IgD-negative memory B cell (primary cell): ENCODE measurements around the gene KRT77. TPM values are rescaled to one million over a fixed set of nuclear protein-coding genes. Genes with fewer than 3 reads are reported as not detected.

Experiments used
- H3K27ac Mint-ChIP-seq, 3 donors: one replicate each; pipeline ENCODE4 v1.8.0; 2020 to 2022; ENCODE audit warnings: mild to moderate bottlenecking in 3 of 3, mixed read lengths in 3 of 3, moderate library complexity in 1 of 3
- H3K27me3 Mint-ChIP-seq: one replicate; pipeline ENCODE4 v1.8.0; 2021; ENCODE audit warnings: mixed read lengths
- H3K36me3 Mint-ChIP-seq: one replicate; pipeline ENCODE4 v1.8.0; 2020; ENCODE audit warnings: mild to moderate bottlenecking, mixed read lengths
- H3K4me1 Mint-ChIP-seq, 3 donors: one replicate each; pipeline ENCODE4 v1.8.0; 2020 to 2022; ENCODE audit warnings: mixed read lengths in 3 of 3, mild to moderate bottlenecking in 1 of 3
- H3K4me3 Mint-ChIP-seq, 4 donors: one replicate each; pipeline ENCODE4 v1.8.0; 2020 to 2022; ENCODE audit warnings: mild to moderate bottlenecking in 4 of 4, mixed read lengths in 4 of 4, moderate library complexity in 3 of 4
- H3K9me3 Mint-ChIP-seq, 3 donors: one replicate each; pipeline ENCODE4 v1.8.0; 2020 to 2021; ENCODE audit warnings: mixed read lengths in 3 of 3, mild to moderate bottlenecking in 1 of 3
- polyA plus RNA-seq: library from polyadenylated mRNA; unstranded; fragments of 300-500 nt; fragmentation: Illumina TruSeq; gene quantifications from one replicate; pipeline ENCODE4 v1.2.3, GENCODE V29; 2021

Gene KRT77
- polyA plus RNA-seq, 1 donor from 2014 or later = not detected

GRCh38 chr12:52691076-52691840, 12.1 kb downstream of the KRT77 start:
- peaks cover 0 to 10% (median 9%) of the 10 kb centered on the region in 3 donors for H3K4me1 Mint-ChIP-seq
- H3K36me3 Mint-ChIP-seq = peaks cover 6% of the 10 kb centered on the region
- H3K9me3 Mint-ChIP-seq = no peaks in the 10 kb centered on the region
- peaks cover 34% of the 10 kb centered on the region for H3K27me3 Mint-ChIP-seq
- no peak overlapping the region for H3K27ac Mint-ChIP-seq
- H3K4me3 Mint-ChIP-seq = peak overlapping the region; percentile 31 to 91 (median 84)

DNA sequence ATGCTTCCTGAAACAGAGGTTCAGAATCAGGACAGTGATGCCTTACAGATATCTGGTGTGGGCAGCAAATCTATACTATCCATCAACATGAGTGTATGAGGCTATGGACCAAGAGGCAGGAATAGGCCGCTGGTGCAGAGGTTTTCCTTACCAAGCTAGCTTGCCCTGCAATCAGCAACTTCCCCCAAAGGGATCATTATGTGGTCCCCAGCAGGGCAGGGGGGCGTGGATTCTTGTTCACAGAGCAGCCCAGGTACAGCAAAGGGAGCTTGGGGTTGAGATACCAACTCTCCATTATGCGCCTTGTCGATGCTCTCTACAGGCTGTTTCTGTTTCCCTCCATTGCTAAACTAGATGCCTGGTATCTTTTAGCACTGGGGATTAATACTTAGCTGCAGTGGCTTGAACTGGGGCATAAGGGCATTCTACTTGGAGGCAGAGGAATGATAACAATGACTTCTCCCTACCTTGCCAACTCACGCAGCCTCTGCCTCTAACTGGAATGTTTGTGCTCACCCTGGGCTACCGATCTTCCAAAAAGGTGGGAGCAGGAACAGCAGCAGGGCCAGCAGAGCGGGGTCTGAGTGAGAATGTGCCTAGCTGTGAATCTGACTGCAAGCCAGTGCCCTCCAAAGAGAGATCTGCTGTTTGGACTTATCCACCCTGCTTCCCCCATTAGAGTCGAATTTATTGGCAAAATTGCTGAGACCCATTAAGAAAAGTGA, 12.8 kb downstream of the KRT77 start:
- H3K27me3 Mint-ChIP-seq = peaks cover 34% of the 10 kb centered on the region
- peaks cover 6% of the 10 kb centered on the region for H3K36me3 Mint-ChIP-seq
- no peaks in the 10 kb centered on the region for H3K9me3 Mint-ChIP-seq
- H3K4me1 Mint-ChIP-seq = peaks cover 0 to 10% (median 9%) of the 10 kb centered on the region in 3 donors
- H3K4me3 Mint-ChIP-seq = peak overlapping the region; percentile 31 to 91 (median 84)
- H3K27ac Mint-ChIP-seq = no peak overlapping the region

- peaks cover 6% of the 10 kb centered on the region for H3K36me3 Mint-ChIP-seq
- H3K4me1 Mint-ChIP-seq = peaks cover 0 to 10% (median 9%) of the 10 kb centered on the region in 3 donors
- peak overlapping the region in 2 of 4 donors; percentile 16 to 91 for H3K4me3 Mint-ChIP-seq
- H3K27ac Mint-ChIP-seq = no peak overlapping the region
- peaks cover 36% of the 10 kb centered on the region for H3K27me3 Mint-ChIP-seq
- no peaks in the 10 kb centered on the region for H3K9me3 Mint-ChIP-seq
These were observed 13.4 kb downstream of the KRT77 start for GRCh38 chr12:52689936-52690335.

GRCh38 chr12:52689239-52689638, 14.1 kb downstream of the KRT77 start:
- Mint-ChIP-seq H3K4me1 (peaks cover 0 to 10% (median 9%) of the 10 kb centered on the region in 3 donors), H3K9me3 (no peaks in the 10 kb centered on the region), H3K27ac (no peak overlapping the region), H3K36me3 (peaks cover 7% of the 10 kb centered on the region), H3K4me3 (no peak overlapping the region), H3K27me3 (peaks cover 35% of the 10 kb centered on the region)

GRCh38 chr12:52688481-52688880, 14.8 kb downstream of the KRT77 start:
- peaks cover 0 to 10% (median 9%) of the 10 kb centered on the region in 3 donors for H3K4me1 Mint-ChIP-seq
- H3K9me3 Mint-ChIP-seq = no peaks in the 10 kb centered on the region
- no peak overlapping the region for H3K27ac Mint-ChIP-seq
- peaks cover 35% of the 10 kb centered on the region for H3K27me3 Mint-ChIP-seq
- H3K36me3 Mint-ChIP-seq = peaks cover 8% of the 10 kb centered on the region
- H3K4me3 Mint-ChIP-seq = no peak overlapping the region

DNA sequence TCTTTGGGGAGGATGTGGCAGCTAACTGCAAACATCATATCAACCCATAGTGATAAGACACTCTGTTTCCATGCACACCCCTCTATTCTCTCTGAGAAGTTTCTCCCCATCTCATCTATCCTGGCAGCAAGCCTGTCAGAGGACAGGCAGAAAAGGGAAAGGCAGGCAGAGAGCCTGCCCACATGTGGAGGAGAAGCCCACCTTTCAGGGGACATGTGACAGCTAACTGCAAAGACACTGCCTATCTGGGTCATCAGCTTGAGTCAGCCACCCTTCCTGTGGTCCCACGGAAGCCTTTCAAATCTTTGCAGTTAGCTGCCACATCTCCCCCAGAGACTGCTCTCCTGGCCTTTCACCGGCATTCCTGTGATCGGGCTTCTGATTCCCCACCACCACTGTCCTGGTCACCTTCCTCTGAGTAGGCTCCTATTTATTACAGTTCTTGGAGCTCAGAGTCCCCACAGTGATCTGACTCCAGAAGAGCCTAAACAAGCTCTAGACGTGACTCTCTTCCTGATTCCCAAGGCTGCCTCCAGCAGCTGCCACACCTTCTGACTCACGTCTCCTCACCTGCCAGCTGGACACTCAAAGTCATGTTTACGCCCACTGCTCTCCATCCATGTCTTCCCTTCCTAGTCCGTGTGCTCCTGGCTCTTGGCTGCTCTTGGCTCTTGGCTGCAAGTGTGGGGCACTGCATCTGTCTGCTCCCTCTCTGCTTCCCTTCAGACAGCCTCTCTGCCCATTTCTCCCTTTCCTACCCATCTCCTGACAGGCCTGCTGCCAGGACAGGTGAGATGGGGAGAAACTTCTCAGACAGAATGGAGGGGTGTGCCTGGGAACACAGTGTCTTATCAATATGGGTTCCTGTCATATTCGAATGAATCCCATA, 15.6 kb downstream of the KRT77 start:
- Mint-ChIP-seq H3K4me3 (no peak overlapping the region), H3K27me3 (peaks cover 31% of the 10 kb centered on the region), H3K4me1 (peaks cover 0 to 9% (median 8%) of the 10 kb centered on the region in 3 donors), H3K36me3 (peaks cover 3% of the 10 kb centered on the region), H3K9me3 (no peaks in the 10 kb centered on the region), H3K27ac (no peak overlapping the region)

DNA sequence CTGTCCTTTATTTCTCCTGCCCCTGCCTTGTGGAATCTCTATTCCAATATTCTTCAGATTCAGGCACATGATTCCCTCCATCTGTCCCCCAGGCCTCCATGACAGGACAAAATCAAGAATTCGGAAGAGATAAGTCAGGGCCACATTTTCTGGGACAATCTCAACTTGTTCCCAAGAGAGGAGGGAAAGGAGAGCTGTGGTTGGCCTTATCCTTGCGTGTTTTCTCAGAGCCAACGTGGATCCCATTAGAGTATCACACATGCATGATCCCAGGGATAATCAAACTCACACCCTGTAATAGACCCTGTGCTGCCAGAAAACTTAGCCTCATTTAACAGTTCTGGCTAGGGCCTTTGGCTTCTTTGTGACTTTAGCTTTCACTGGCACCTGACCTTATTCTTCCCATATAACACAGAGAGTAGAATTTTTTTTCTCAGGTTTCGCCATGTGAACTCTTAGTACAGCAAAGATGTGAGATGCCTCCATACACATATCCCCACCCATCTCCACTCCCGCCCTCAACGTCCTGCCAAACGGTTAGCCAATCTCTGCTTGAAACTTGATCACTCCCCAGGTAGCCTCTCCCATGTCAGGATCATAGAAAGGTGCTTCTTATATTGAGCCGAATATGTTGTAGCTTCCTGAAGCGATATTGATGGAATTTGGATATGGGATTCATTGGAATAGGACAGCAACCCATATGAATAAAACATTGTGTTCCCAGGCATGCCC, 16.4 kb downstream of the KRT77 start:
- Mint-ChIP-seq H3K4me3 (no peak overlapping the region), H3K36me3 (peaks cover 3% of the 10 kb centered on the region), H3K9me3 (no peaks in the 10 kb centered on the region), H3K4me1 (peaks cover 0 to 9% (median 7%) of the 10 kb centered on the region in 3 donors), H3K27ac (no peak overlapping the region), H3K27me3 (peaks cover 27% of the 10 kb centered on the region)

DNA sequence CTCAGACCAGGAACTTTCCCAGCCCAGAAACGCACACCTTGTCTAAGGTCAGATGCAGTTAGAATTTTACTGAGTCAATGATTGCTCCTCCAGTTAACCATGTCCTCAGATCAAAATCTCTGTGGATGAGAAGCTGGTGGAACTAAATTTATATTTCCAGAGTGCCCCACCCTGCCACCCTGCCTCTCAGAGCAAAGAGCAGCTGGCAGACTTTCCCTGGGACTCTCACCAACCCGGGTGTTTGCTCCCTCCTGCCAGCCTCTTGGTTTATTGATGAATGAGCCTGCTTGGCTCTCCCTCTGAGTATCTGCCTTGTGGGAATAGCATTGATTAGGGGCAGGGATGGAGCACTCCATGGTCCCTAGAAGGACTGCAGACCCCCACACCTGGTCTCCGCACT, 17.3 kb downstream of the KRT77 start:
- peaks cover 3% of the 10 kb centered on the region for H3K36me3 Mint-ChIP-seq
- no peak overlapping the region for H3K4me3 Mint-ChIP-seq
- no peak overlapping the region for H3K27ac Mint-ChIP-seq
- H3K4me1 Mint-ChIP-seq = peaks cover 0 to 4% (median 3%) of the 10 kb centered on the region in 3 donors
- H3K9me3 Mint-ChIP-seq = no peaks in the 10 kb centered on the region
- H3K27me3 Mint-ChIP-seq = peaks cover 21% of the 10 kb centered on the region

GRCh38 chr12:52685406-52685890, 17.9 kb downstream of the KRT77 start:
- Mint-ChIP-seq H3K9me3 (no peaks in the 10 kb centered on the region), H3K36me3 (peaks cover 3% of the 10 kb centered on the region), H3K27me3 (peaks cover 16% of the 10 kb centered on the region), H3K27ac (no peak overlapping the region), H3K4me1 (no peaks in the 10 kb centered on the region), H3K4me3 (no peak overlapping the region)

DNA sequence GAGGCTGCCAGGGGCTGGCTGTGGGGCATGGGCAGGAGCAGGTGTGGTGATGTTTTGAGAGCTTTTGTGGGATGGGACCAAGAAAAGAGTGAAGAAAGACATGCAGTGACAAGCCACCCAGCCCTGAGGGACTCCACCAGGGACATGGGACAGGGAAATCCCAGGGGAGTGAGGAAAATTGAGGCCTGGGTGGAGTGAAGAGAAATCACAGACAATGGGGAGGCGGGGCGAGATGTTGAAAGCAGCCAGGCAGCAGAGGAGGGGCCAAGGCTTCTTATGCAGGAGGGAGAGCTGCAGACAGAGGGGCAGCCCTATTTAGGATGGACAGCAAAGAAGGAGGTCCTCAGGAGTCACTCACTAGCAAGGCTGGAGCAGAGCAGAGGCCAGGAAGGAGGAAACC, 18.9 kb downstream of the KRT77 start:
- no peaks in the 10 kb centered on the region for H3K4me1 Mint-ChIP-seq
- H3K4me3 Mint-ChIP-seq = no peak overlapping the region
- peaks cover 3% of the 10 kb centered on the region for H3K36me3 Mint-ChIP-seq
- H3K9me3 Mint-ChIP-seq = peaks cover 0 to 3% (median 0%) of the 10 kb centered on the region in 3 donors
- no peak overlapping the region for H3K27ac Mint-ChIP-seq
- H3K27me3 Mint-ChIP-seq = peaks cover 16% of the 10 kb centered on the region

GRCh38 chr12:52683575-52684300, 19.6 kb downstream of the KRT77 start:
- H3K27ac Mint-ChIP-seq = no peak overlapping the region
- H3K27me3 Mint-ChIP-seq = peaks cover 16% of the 10 kb centered on the region
- H3K36me3 Mint-ChIP-seq = peaks cover 2% of the 10 kb centered on the region
- H3K4me1 Mint-ChIP-seq = no peaks in the 10 kb centered on the region
- peaks cover 0 to 3% (median 0%) of the 10 kb centered on the region in 3 donors for H3K9me3 Mint-ChIP-seq
- no peak overlapping the region for H3K4me3 Mint-ChIP-seq

- Mint-ChIP-seq H3K27ac (no peak overlapping the region), H3K4me1 (no peaks in the 10 kb centered on the region), H3K9me3 (peaks cover 0 to 3% (median 0%) of the 10 kb centered on the region in 3 donors), H3K36me3 (peaks cover 1% of the 10 kb centered on the region), H3K4me3 (no peak overlapping the region), H3K27me3 (peaks cover 15% of the 10 kb centered on the region)
These were observed 20.3 kb downstream of the KRT77 start for GRCh38 chr12:52682938-52683574.

- Mint-ChIP-seq H3K27ac (no peak overlapping the region), H3K4me1 (no peaks in the 10 kb centered on the region), H3K4me3 (no peak overlapping the region), H3K27me3 (peaks cover 10% of the 10 kb centered on the region), H3K9me3 (peaks cover 0 to 3% (median 0%) of the 10 kb centered on the region in 3 donors), H3K36me3 (peaks cover 1% of the 10 kb centered on the region)
These were observed 21.0 kb downstream of the KRT77 start for GRCh38 chr12:52682381-52682660.
